ENCODE results near the gene LRRC66.
A peak's percentile ranks its signal among the peaks of the same experiment; 100 is the strongest.

LRRC66 gene

DNA sequence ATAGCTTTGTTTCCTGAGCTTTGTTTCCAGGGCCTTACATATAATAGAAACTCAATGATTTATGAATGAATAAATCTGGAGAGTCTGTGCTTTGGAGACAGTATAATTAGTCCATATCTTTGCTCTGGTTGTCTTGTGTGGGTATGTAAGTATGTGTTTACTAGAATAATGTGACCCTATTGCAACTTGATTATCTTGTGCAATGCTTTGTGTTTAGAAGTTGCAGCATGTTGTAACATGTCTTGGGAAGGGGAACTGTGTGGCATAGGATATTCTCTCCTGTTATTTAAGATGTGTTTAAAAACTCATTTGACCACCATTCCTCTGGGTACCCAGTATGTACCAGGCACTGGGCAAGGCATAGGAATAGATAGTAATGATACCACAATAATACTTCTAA is 37.0 kb upstream of the LRRC66 start:
- Histone ChIP-seq H3K4ac (ENCODE audit: low read depth, low read length) (no peak overlapping the region), H3K79me2 (ENCODE audit: control insufficient read depth, insufficient read depth, low read length, poor library complexity) (peaks cover 2% of the 10 kb centered on the region), H3K18ac (ENCODE audit: low read length) (no peak overlapping the region), H3K4me3 (ENCODE audit: low read depth, low read length) (no peak overlapping the region), H3K9me3 (ENCODE audit: insufficient read depth, low read depth, low read length) (no peaks in the 10 kb centered on the region), H3K27me3 (ENCODE audit: insufficient read depth, low read length) (no peaks in the 10 kb centered on the region), H3K14ac (ENCODE audit: low read length) (no peak overlapping the region), H3K36me3 (ENCODE audit: control insufficient read depth in 1 of 2, insufficient read depth in 2 of 2, low read length in 2 of 2) (no peaks in the 10 kb centered on the region), H2AFZ (ENCODE audit: insufficient read depth, low read length, poor library complexity) (no peak overlapping the region), H2BK120ac (ENCODE audit: insufficient read depth, low read length, poor library complexity) (no peak overlapping the region), H3K9ac (ENCODE audit: low read length) (no peak overlapping the region), H2BK12ac (ENCODE audit: low read length) (no peak overlapping the region), H3K23ac (ENCODE audit: low read length) (no peak overlapping the region), H3K27ac (ENCODE audit: low read depth, low read length) (no peak overlapping the region), H3K4me1 (ENCODE audit: control insufficient read depth in 1 of 2, insufficient read depth in 2 of 2, low read length in 2 of 2) (peaks cover 2 to 3% of the 10 kb centered on the region in 2 experiments), H3K4me2 (ENCODE audit: low read length) (no peak overlapping the region), H4K91ac (ENCODE audit: low read depth, low read length) (no peak overlapping the region), H2AK5ac (ENCODE audit: low read length) (no peak overlapping the region), H4K12ac (ENCODE audit: low read depth, low read length) (no peak overlapping the region), H2BK5ac (ENCODE audit: low read depth, low read length, poor library complexity) (no peak overlapping the region), H3K79me1 (ENCODE audit: low read length) (peaks cover 2% of the 10 kb centered on the region), H4K8ac (ENCODE audit: low read depth, low read length) (no peak overlapping the region)
- no peak for DNase-seq

- H4K91ac ChIP-seq (ENCODE audit: low read depth, low read length): no peak overlapping the region
- no peaks in the 10 kb centered on the region for H3K9me3 ChIP-seq (ENCODE audit: insufficient read depth, low read depth, low read length)
- H3K27ac ChIP-seq (ENCODE audit: low read depth, low read length): no peak overlapping the region
- no peak overlapping the region for H4K12ac ChIP-seq (ENCODE audit: low read depth, low read length)
- no peak overlapping the region for H2AFZ ChIP-seq (ENCODE audit: insufficient read depth, low read length, poor library complexity)
- H3K79me2 ChIP-seq (ENCODE audit: control insufficient read depth, insufficient read depth, low read length, poor library complexity): peaks cover 10% of the 10 kb centered on the region
- no peaks in the 10 kb centered on the region for H3K27me3 ChIP-seq (ENCODE audit: insufficient read depth, low read length)
- H2AK5ac ChIP-seq (ENCODE audit: low read length): no peak overlapping the region
- no peak overlapping the region for H2BK120ac ChIP-seq (ENCODE audit: insufficient read depth, low read length, poor library complexity)
- H2BK5ac ChIP-seq (ENCODE audit: low read depth, low read length, poor library complexity): no peak overlapping the region
- peaks cover 12% of the 10 kb centered on the region for H3K79me1 ChIP-seq (ENCODE audit: low read length)
- H3K4me2 ChIP-seq (ENCODE audit: low read length): no peak overlapping the region
- H3K4ac ChIP-seq (ENCODE audit: low read depth, low read length): no peak overlapping the region
- H3K4me1 ChIP-seq (ENCODE audit: control insufficient read depth in 1 of 2, insufficient read depth in 2 of 2, low read length in 2 of 2): peaks cover 2 to 5% of the 10 kb centered on the region in 2 experiments
- H3K23ac ChIP-seq (ENCODE audit: low read length): no peak overlapping the region
- no peaks in the 10 kb centered on the region for H3K36me3 ChIP-seq (ENCODE audit: control insufficient read depth in 1 of 2, insufficient read depth in 2 of 2, low read length in 2 of 2)
- no peak overlapping the region for H2BK12ac ChIP-seq (ENCODE audit: low read length)
- no CpG with 5 or more reads among the region's 3 CpGs for WGBS (ENCODE audit: extremely low coverage, insufficient coverage, insufficient read length)
- no peak for DNase-seq
- no peak overlapping the region for H4K8ac ChIP-seq (ENCODE audit: low read depth, low read length)
- H3K9ac ChIP-seq (ENCODE audit: low read length): no peak overlapping the region
- H3K14ac ChIP-seq (ENCODE audit: low read length): no peak overlapping the region
- H3K4me3 ChIP-seq (ENCODE audit: low read depth, low read length): no peak overlapping the region
- no peak overlapping the region for H3K18ac ChIP-seq (ENCODE audit: low read length)
Observed at GRCh38 chr4:52054254-52054653, 34.1 kb upstream of the LRRC66 start.

DNA sequence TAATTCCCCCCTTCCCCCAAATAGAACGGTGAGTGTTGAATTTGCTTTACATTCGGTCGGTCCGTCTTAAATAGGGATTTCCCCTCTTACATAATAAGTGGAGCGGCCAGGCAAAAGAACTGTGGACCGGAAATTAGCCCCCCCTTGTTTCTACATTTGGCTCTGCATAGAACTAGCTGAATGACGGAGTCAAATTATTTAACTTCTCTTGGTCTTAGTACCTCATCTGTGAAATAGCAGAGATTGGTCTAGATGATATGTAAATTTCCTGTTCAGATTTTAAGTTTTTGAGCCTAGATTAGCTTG is 32.3 kb upstream of the LRRC66 start:
- no peaks in the 10 kb centered on the region for H3K36me3 ChIP-seq (ENCODE audit: control insufficient read depth in 1 of 2, insufficient read depth in 2 of 2, low read length in 2 of 2)
- H3K4ac ChIP-seq (ENCODE audit: low read depth, low read length): no peak overlapping the region
- no peak overlapping the region for H4K12ac ChIP-seq (ENCODE audit: low read depth, low read length)
- H3K9ac ChIP-seq (ENCODE audit: low read length): no peak overlapping the region
- H3K27ac ChIP-seq (ENCODE audit: low read depth, low read length): no peak overlapping the region
- WGBS (ENCODE audit: extremely low coverage, insufficient coverage, insufficient read length): no CpG with 5 or more reads among the region's 7 CpGs
- no peak overlapping the region for H2BK5ac ChIP-seq (ENCODE audit: low read depth, low read length, poor library complexity)
- H3K4me2 ChIP-seq (ENCODE audit: low read length): peak overlapping the region; percentile 89
- H3K27me3 ChIP-seq (ENCODE audit: insufficient read depth, low read length): no peaks in the 10 kb centered on the region
- H2AFZ ChIP-seq (ENCODE audit: insufficient read depth, low read length, poor library complexity): no peak overlapping the region
- H2BK12ac ChIP-seq (ENCODE audit: low read length): no peak overlapping the region
- no peak overlapping the region for H3K18ac ChIP-seq (ENCODE audit: low read length)
- peaks cover 0 to 5% of the 10 kb centered on the region in 2 experiments for H3K4me1 ChIP-seq (ENCODE audit: control insufficient read depth in 1 of 2, insufficient read depth in 2 of 2, low read length in 2 of 2)
- H3K14ac ChIP-seq (ENCODE audit: low read length): no peak overlapping the region
- H4K8ac ChIP-seq (ENCODE audit: low read depth, low read length): no peak overlapping the region
- no peaks in the 10 kb centered on the region for H3K9me3 ChIP-seq (ENCODE audit: insufficient read depth, low read depth, low read length)
- no peak overlapping the region for H3K4me3 ChIP-seq (ENCODE audit: low read depth, low read length)
- H4K91ac ChIP-seq (ENCODE audit: low read depth, low read length): peak overlapping the region; percentile 72
- H2AK5ac ChIP-seq (ENCODE audit: low read length): no peak overlapping the region
- no peak for DNase-seq
- H3K23ac ChIP-seq (ENCODE audit: low read length): no peak overlapping the region
- peaks cover 10% of the 10 kb centered on the region for H3K79me2 ChIP-seq (ENCODE audit: control insufficient read depth, insufficient read depth, low read length, poor library complexity)
- H2BK120ac ChIP-seq (ENCODE audit: insufficient read depth, low read length, poor library complexity): no peak overlapping the region
- peaks cover 12% of the 10 kb centered on the region for H3K79me1 ChIP-seq (ENCODE audit: low read length)

- peak overlapping the region; percentile 89 for H4K12ac ChIP-seq (ENCODE audit: low read depth, low read length)
- H3K79me2 ChIP-seq (ENCODE audit: control insufficient read depth, insufficient read depth, low read length, poor library complexity): peaks cover 10% of the 10 kb centered on the region
- peak overlapping the region; percentile 73 for H2BK120ac ChIP-seq (ENCODE audit: insufficient read depth, low read length, poor library complexity)
- peak overlapping the region; percentile 89 for H3K4me2 ChIP-seq (ENCODE audit: low read length)
- peak overlapping the region; percentile 85 for H3K9ac ChIP-seq (ENCODE audit: low read length)
- peak overlapping the region; percentile 81 for H4K8ac ChIP-seq (ENCODE audit: low read depth, low read length)
- H2BK5ac ChIP-seq (ENCODE audit: low read depth, low read length, poor library complexity): peak overlapping the region; percentile 89
- H4K91ac ChIP-seq (ENCODE audit: low read depth, low read length): peak overlapping the region; percentile 82
- H3K4me3 ChIP-seq (ENCODE audit: low read depth, low read length): peak overlapping the region; percentile 81
- peak overlapping the region; percentile 64 for H2BK12ac ChIP-seq (ENCODE audit: low read length)
- H3K36me3 ChIP-seq (ENCODE audit: control insufficient read depth in 1 of 2, insufficient read depth in 2 of 2, low read length in 2 of 2): no peaks in the 10 kb centered on the region
- H3K9me3 ChIP-seq (ENCODE audit: insufficient read depth, low read depth, low read length): no peaks in the 10 kb centered on the region
- no peak overlapping the region for H3K23ac ChIP-seq (ENCODE audit: low read length)
- H3K27ac ChIP-seq (ENCODE audit: low read depth, low read length): peak overlapping the region; percentile 74
- H3K4me1 ChIP-seq (ENCODE audit: control insufficient read depth in 1 of 2, insufficient read depth in 2 of 2, low read length in 2 of 2): peaks cover 0 to 5% of the 10 kb centered on the region in 2 experiments
- H3K4ac ChIP-seq (ENCODE audit: low read depth, low read length): peak overlapping the region; percentile 5
- peak overlapping the region; percentile 66 for H3K18ac ChIP-seq (ENCODE audit: low read length)
- WGBS (ENCODE audit: extremely low coverage, insufficient coverage, insufficient read length): no CpG with 5 or more reads among the region's 46 CpGs
- H3K79me1 ChIP-seq (ENCODE audit: low read length): peaks cover 12% of the 10 kb centered on the region
- peak; percentile 62 to 78 for DNase-seq
- H3K14ac ChIP-seq (ENCODE audit: low read length): peak overlapping the region; percentile 58
- H2AK5ac ChIP-seq (ENCODE audit: low read length): no peak overlapping the region
- H2AFZ ChIP-seq (ENCODE audit: insufficient read depth, low read length, poor library complexity): peak overlapping the region; percentile 85
- no peaks in the 10 kb centered on the region for H3K27me3 ChIP-seq (ENCODE audit: insufficient read depth, low read length)
Observed at GRCh38 chr4:52051615-52052474, 31.7 kb upstream of the LRRC66 start.

Data from trophoblast cell (in vitro differentiated cells and primary cell).